ENCODE measurements around the gene SPATA32.
A peak's percentile ranks its signal among the peaks of the same experiment; 100 is the strongest.
"Not testable (repeated sequence)": the region's sequence is repeated elsewhere in the genome, so short reads cannot be mapped to it uniquely, and the experiment has no call there.

Gene SPATA32

GRCh38 chr17:45255358-45255757 lies 6.5 kb downstream of the SPATA32 start:
- no peak for DNase-seq (ENCODE audit: low read depth, low spot score)
- no peak overlapping the region for H3K4me3 ChIP-seq (ENCODE audit: low read length)

GRCh38 chr17:45253879-45254278 lies 8.0 kb downstream of the SPATA32 start:
- DNase-seq (ENCODE audit: low read depth, low spot score), result no peak

GRCh38 chr17:45253237-45253636 lies 8.7 kb downstream of the SPATA32 start:
- not testable (repeated sequence) for H3K4me3 ChIP-seq (ENCODE audit: low read length); DNase-seq (ENCODE audit: low read depth, low spot score)

More at GRCh38 chr17:45253879-45254278, 8.0 kb downstream of the SPATA32 start:
- no peak overlapping the region for H3K4me3 ChIP-seq (ENCODE audit: low read length)

- no peak for DNase-seq (ENCODE audit: low read depth, low spot score)
- no peak overlapping the region for H3K4me3 ChIP-seq (ENCODE audit: low read length)
Measured at GRCh38 chr17:45251931-45252330, 10.0 kb downstream of the SPATA32 start.

- H3K4me3 ChIP-seq (ENCODE audit: low read length), result peak overlapping the region; percentile 82
- DNase-seq (ENCODE audit: low read depth, low spot score), result peak; percentile 81
Measured at GRCh38 chr17:45248132-45248957, 13.5 kb downstream of the SPATA32 start.

GRCh38 chr17:45247429-45248131 lies 14.3 kb downstream of the SPATA32 start:
- peak overlapping the region; percentile 82 for H3K4me3 ChIP-seq (ENCODE audit: low read length)
- DNase-seq (ENCODE audit: low read depth, low spot score), result peak; percentile 88

GRCh38 chr17:45246861-45247428 lies 14.9 kb downstream of the SPATA32 start:
- H3K4me3 ChIP-seq (ENCODE audit: low read length), result peak overlapping the region; percentile 82
- DNase-seq (ENCODE audit: low read depth, low spot score), result no peak

GRCh38 chr17:45246338-45246737 lies 15.6 kb downstream of the SPATA32 start:
- no peak overlapping the region for H3K4me3 ChIP-seq (ENCODE audit: low read length)
- DNase-seq (ENCODE audit: low read depth, low spot score), result no peak

GRCh38 chr17:45244725-45245656 lies 16.9 kb downstream of the SPATA32 start:
- DNase-seq (ENCODE audit: low read depth, low spot score), result no peak
- H3K4me3 ChIP-seq (ENCODE audit: low read length), result no peak overlapping the region

- no peak overlapping the region for H3K4me3 ChIP-seq (ENCODE audit: low read length)
- DNase-seq (ENCODE audit: low read depth, low spot score), result no peak
Measured at GRCh38 chr17:45243750-45244149, 18.1 kb downstream of the SPATA32 start.

- no peak for DNase-seq (ENCODE audit: low read depth, low spot score)
- no peak overlapping the region for H3K4me3 ChIP-seq (ENCODE audit: low read length)
Measured at GRCh38 chr17:45242029-45242414, 19.9 kb downstream of the SPATA32 start.

GRCh38 chr17:45241328-45242028 lies 20.4 kb downstream of the SPATA32 start:
- DNase-seq (ENCODE audit: low read depth, low spot score), result no peak
- H3K4me3 ChIP-seq (ENCODE audit: low read length), result no peak overlapping the region

- H3K4me3 ChIP-seq (ENCODE audit: low read length), result no peak overlapping the region
- DNase-seq (ENCODE audit: low read depth, low spot score), result no peak
Measured at GRCh38 chr17:45240905-45241327, 21.0 kb downstream of the SPATA32 start.

GRCh38 chr17:45238155-45238774 lies 23.6 kb downstream of the SPATA32 start:
- H3K4me3 ChIP-seq (ENCODE audit: low read length), result no peak overlapping the region
- no peak for DNase-seq (ENCODE audit: low read depth, low spot score)

- no peak overlapping the region for H3K4me3 ChIP-seq (ENCODE audit: low read length)
- DNase-seq (ENCODE audit: low read depth, low spot score), result no peak
Measured at GRCh38 chr17:45237686-45238085, 24.2 kb downstream of the SPATA32 start.

- no peak overlapping the region for H3K4me3 ChIP-seq (ENCODE audit: low read length)
- no peak for DNase-seq (ENCODE audit: low read depth, low spot score)
Measured at GRCh38 chr17:45236282-45236606, 25.6 kb downstream of the SPATA32 start.

- peak; percentile 76 for DNase-seq (ENCODE audit: low read depth, low spot score)
- H3K4me3 ChIP-seq (ENCODE audit: low read length), result no peak overlapping the region
Measured at GRCh38 chr17:45235416-45236281, 26.2 kb downstream of the SPATA32 start.
